Hepatocyte (in vitro differentiated cells): ENCODE data around the gene SERGEF.

ENCODE experiments used
- CTCF ChIP-seq: fragments of 200-600 bp; sonication (generic); IDR thresholded peaks from 2 replicates; pipeline ENCODE4 v1.5.1; 2016; ENCODE audit warnings: antibody characterized with exemption, mild to moderate bottlenecking; ENCODE audit not compliant: poor library complexity
- EZH2 ChIP-seq: fragments of 200-600 bp; sonication (generic); IDR thresholded peaks from 2 replicates; pipeline ENCODE4 v1.6.1; 2016; ENCODE audit warnings: antibody characterized with exemption, mild to moderate bottlenecking, borderline replicate concordance
- EZH2phosphoT487 ChIP-seq: fragments of 200-600 bp; sonication (generic); IDR thresholded peaks from one replicate; pipeline ENCODE4 v1.6.1; 2018; ENCODE audit warnings: antibody characterized with exemption, mild to moderate bottlenecking, low read depth, moderate library complexity; ENCODE audit not compliant: unreplicated experiment, severe bottlenecking

GRCh38 chr11:17752144-17752543 is 260.7 kb downstream of the SERGEF start:
- no peak for TF ChIP-seq CTCF
- TF ChIP-seq EZH2: no peak
- no peak for TF ChIP-seq EZH2phosphoT487
